Measurements from ENCODE around the gene ANKRD12. TPM values are rescaled to one million over a fixed set of nuclear protein-coding genes. Genes with fewer than 3 reads are reported as not detected.

The ANKRD12 gene
- polyA plus RNA-seq, 1 donor from 2014 or later, result 32.3 TPM

DNA sequence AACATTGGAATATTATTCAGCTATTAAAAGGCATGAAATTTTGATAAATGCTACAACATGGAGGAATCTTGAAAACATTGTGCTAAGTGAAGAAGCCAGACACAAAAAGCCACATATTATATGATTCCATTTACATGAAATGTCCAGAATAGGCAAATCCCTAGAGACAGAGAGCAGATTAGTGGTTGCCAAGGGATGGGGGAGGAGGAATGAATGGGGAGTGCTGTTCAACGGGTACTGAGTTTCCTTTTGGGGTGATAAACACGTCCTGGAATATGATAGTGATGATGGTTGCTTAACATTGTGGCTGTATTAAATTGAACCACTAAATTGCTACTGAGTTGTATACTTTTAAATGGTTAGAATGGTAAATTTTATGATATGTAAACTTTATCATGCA is 189.1 kb downstream of the ANKRD12 start:
- no peaks in the 10 kb centered on the region for H3K9me2 ChIP-seq (ENCODE audit: insufficient read depth, low read length)
- TF ChIP-seq POLR2AphosphoS5 (IDR thresholded peaks at IDR 0.05), result no peak
- no peak for TF ChIP-seq SMC3 (conservative IDR thresholded peaks at IDR 0.05; ENCODE audit: poor library complexity)
- no peak for TF ChIP-seq TAF1 (IDR thresholded peaks at IDR 0.05; ENCODE audit: low read depth)
- TF ChIP-seq MXI1 (conservative IDR thresholded peaks at IDR 0.05; ENCODE audit: poor library complexity, severe bottlenecking), result no peak
- TF ChIP-seq RAD21 (conservative IDR thresholded peaks at IDR 0.05), result no peak
- TF ChIP-seq, protein P1, sequence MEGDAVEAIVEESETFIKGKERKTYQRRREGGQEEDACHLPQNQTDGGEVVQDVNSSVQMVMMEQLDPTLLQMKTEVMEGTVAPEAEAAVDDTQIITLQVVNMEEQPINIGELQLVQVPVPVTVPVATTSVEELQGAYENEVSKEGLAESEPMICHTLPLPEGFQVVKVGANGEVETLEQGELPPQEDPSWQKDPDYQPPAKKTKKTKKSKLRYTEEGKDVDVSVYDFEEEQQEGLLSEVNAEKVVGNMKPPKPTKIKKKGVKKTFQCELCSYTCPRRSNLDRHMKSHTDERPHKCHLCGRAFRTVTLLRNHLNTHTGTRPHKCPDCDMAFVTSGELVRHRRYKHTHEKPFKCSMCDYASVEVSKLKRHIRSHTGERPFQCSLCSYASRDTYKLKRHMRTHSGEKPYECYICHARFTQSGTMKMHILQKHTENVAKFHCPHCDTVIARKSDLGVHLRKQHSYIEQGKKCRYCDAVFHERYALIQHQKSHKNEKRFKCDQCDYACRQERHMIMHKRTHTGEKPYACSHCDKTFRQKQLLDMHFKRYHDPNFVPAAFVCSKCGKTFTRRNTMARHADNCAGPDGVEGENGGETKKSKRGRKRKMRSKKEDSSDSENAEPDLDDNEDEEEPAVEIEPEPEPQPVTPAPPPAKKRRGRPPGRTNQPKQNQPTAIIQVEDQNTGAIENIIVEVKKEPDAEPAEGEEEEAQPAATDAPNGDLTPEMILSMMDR (IDR thresholded peaks at IDR 0.05; ENCODE audit: poor library complexity, severe bottlenecking), result no peak
- TF ChIP-seq, protein P2, sequence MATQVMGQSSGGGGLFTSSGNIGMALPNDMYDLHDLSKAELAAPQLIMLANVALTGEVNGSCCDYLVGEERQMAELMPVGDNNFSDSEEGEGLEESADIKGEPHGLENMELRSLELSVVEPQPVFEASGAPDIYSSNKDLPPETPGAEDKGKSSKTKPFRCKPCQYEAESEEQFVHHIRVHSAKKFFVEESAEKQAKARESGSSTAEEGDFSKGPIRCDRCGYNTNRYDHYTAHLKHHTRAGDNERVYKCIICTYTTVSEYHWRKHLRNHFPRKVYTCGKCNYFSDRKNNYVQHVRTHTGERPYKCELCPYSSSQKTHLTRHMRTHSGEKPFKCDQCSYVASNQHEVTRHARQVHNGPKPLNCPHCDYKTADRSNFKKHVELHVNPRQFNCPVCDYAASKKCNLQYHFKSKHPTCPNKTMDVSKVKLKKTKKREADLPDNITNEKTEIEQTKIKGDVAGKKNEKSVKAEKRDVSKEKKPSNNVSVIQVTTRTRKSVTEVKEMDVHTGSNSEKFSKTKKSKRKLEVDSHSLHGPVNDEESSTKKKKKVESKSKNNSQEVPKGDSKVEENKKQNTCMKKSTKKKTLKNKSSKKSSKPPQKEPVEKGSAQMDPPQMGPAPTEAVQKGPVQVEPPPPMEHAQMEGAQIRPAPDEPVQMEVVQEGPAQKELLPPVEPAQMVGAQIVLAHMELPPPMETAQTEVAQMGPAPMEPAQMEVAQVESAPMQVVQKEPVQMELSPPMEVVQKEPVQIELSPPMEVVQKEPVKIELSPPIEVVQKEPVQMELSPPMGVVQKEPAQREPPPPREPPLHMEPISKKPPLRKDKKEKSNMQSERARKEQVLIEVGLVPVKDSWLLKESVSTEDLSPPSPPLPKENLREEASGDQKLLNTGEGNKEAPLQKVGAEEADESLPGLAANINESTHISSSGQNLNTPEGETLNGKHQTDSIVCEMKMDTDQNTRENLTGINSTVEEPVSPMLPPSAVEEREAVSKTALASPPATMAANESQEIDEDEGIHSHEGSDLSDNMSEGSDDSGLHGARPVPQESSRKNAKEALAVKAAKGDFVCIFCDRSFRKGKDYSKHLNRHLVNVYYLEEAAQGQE (IDR thresholded peaks at IDR 0.05; ENCODE audit: borderline replicate concordance), result no peak
- no peak for TF ChIP-seq EP300 (conservative IDR thresholded peaks at IDR 0.05; ENCODE audit: poor library complexity, severe bottlenecking)
- no peak for TF ChIP-seq EZH2 (IDR thresholded peaks at IDR 0.05; ENCODE audit: borderline replicate concordance, insufficient read depth, low read length, poor library complexity, severe bottlenecking)
- no peak overlapping the region for H3K4me3 ChIP-seq (ENCODE audit: low read length)
- no peak overlapping the region for H3K4me2 ChIP-seq (ENCODE audit: low read length)
- H3K27me3 ChIP-seq (ENCODE audit: insufficient read depth, low read depth, low read length), result no peaks in the 10 kb centered on the region
- H3K36me3 ChIP-seq (ENCODE audit: insufficient read depth, low read length), result no peaks in the 10 kb centered on the region
- H4K20me1 ChIP-seq (ENCODE audit: insufficient read depth), result no peaks in the 10 kb centered on the region
- peaks cover 4% of the 10 kb centered on the region for H3K9me3 ChIP-seq (ENCODE audit: low read length)
- H3F3A ChIP-seq (ENCODE audit: insufficient read depth, low read length, poor library complexity, severe bottlenecking), result no peaks in the 10 kb centered on the region
- no peak overlapping the region for H3K27ac ChIP-seq (ENCODE audit: low read length)
- H3K9ac ChIP-seq (ENCODE audit: low read length), result no peak overlapping the region
- no peaks in the 10 kb centered on the region for H3K79me2 ChIP-seq (replicated peaks; ENCODE audit: insufficient read depth, low read length)
- no peak overlapping the region for H2AFZ ChIP-seq (ENCODE audit: low read depth, low read length)

DNA sequence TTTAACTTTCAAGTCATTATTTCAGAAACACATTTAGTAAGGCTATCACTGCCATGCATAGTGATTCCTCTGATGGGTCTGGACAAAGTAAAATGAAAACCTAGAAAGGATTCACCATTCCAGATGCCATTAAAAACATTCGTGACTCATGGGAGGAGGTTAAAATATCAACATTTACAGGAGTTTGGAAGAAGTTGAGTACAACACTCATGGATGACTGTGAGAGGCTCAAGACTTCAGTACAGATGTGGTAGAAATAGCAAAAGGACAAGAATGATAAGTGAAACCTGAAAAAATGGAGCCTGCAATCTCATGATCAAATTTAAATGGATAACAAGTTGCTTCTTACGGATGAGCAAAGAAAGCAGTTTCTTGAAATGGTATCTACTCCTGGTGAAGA is 192.2 kb downstream of the ANKRD12 start:
- H3K9me3 ChIP-seq (ENCODE audit: low read length), result peaks cover 4% of the 10 kb centered on the region
- H3K27me3 ChIP-seq (ENCODE audit: insufficient read depth, low read depth, low read length), result no peaks in the 10 kb centered on the region
- no peaks in the 10 kb centered on the region for H3K36me3 ChIP-seq (ENCODE audit: insufficient read depth, low read length)
- no peaks in the 10 kb centered on the region for H3F3A ChIP-seq (ENCODE audit: insufficient read depth, low read length, poor library complexity, severe bottlenecking)
- H3K9ac ChIP-seq (ENCODE audit: low read length), result no peak overlapping the region
- TF ChIP-seq TAF1 (IDR thresholded peaks at IDR 0.05; ENCODE audit: low read depth) (no peak), EP300 (conservative IDR thresholded peaks at IDR 0.05; ENCODE audit: poor library complexity, severe bottlenecking) (no peak), RAD21 (conservative IDR thresholded peaks at IDR 0.05) (no peak), MXI1 (conservative IDR thresholded peaks at IDR 0.05; ENCODE audit: poor library complexity, severe bottlenecking) (no peak), EZH2 (IDR thresholded peaks at IDR 0.05; ENCODE audit: borderline replicate concordance, insufficient read depth, low read length, poor library complexity, severe bottlenecking) (no peak), SMC3 (conservative IDR thresholded peaks at IDR 0.05; ENCODE audit: poor library complexity) (no peak), POLR2AphosphoS5 (IDR thresholded peaks at IDR 0.05) (no peak)
- TF ChIP-seq, protein P2 (IDR thresholded peaks at IDR 0.05; ENCODE audit: borderline replicate concordance), result no peak
- TF ChIP-seq, protein P1 (IDR thresholded peaks at IDR 0.05; ENCODE audit: poor library complexity, severe bottlenecking), result no peak
- H3K79me2 ChIP-seq (replicated peaks; ENCODE audit: insufficient read depth, low read length), result no peaks in the 10 kb centered on the region
- no peaks in the 10 kb centered on the region for H4K20me1 ChIP-seq (ENCODE audit: insufficient read depth)
- no peak overlapping the region for H2AFZ ChIP-seq (ENCODE audit: low read depth, low read length)
- H3K4me2 ChIP-seq (ENCODE audit: low read length), result no peak overlapping the region
- no peak overlapping the region for H3K27ac ChIP-seq (ENCODE audit: low read length)
- no peak overlapping the region for H3K4me3 ChIP-seq (ENCODE audit: low read length)
- H3K9me2 ChIP-seq (ENCODE audit: insufficient read depth, low read length), result no peaks in the 10 kb centered on the region

Data from neural cell (in vitro differentiated cells).